GM19240 (cell line): ENCODE results near the gene ATXN10.
"Not testable (repeated sequence)": the region's sequence is repeated elsewhere in the genome, so short reads cannot be mapped to it uniquely, and the experiment has no call there.

Experiments
- DNase-seq: peaks from one replicate; pipeline ENCODE4 v3.0.0; 2011; ENCODE audit warnings: low spot score; ENCODE audit not compliant: insufficient read length

Gene ATXN10

GRCh38 chr22:45642986-45643385 is 28.6 kb upstream of the ATXN10 start:
- no peak for DNase-seq

- no peak for DNase-seq
Observed at GRCh38 chr22:45644714-45645113, 26.9 kb upstream of the ATXN10 start.

- DNase-seq, result no peak
Observed at GRCh38 chr22:45645150-45645525, 26.5 kb upstream of the ATXN10 start.

- DNase-seq, result peak; percentile 58
Observed at GRCh38 chr22:45645526-45646414, 25.9 kb upstream of the ATXN10 start.

- no peak for DNase-seq
Observed at GRCh38 chr22:45647532-45648225, 24.0 kb upstream of the ATXN10 start.

- DNase-seq, result no peak
Observed at GRCh38 chr22:45648301-45649117, 23.1 kb upstream of the ATXN10 start.

GRCh38 chr22:45649809-45650208 is 21.8 kb upstream of the ATXN10 start:
- DNase-seq, result no peak

GRCh38 chr22:45650721-45651120 is 20.9 kb upstream of the ATXN10 start:
- DNase-seq, result no peak

- no peak for DNase-seq
Observed at GRCh38 chr22:45651931-45652528, 19.6 kb upstream of the ATXN10 start.

GRCh38 chr22:45656577-45656976 is 15.1 kb upstream of the ATXN10 start:
- no peak for DNase-seq

- DNase-seq, result no peak
Observed at GRCh38 chr22:45657701-45658100, 13.9 kb upstream of the ATXN10 start.

GRCh38 chr22:45664136-45664646 is 7.4 kb upstream of the ATXN10 start:
- DNase-seq, result no peak

- DNase-seq, result no peak
Observed at GRCh38 chr22:45667486-45667885, 4.1 kb upstream of the ATXN10 start.

GRCh38 chr22:45670363-45670762 is 1.3 kb upstream of the ATXN10 start:
- not testable (repeated sequence) for DNase-seq

- DNase-seq, result no peak
Observed at GRCh38 chr22:45670981-45671782, 452 bp upstream of the ATXN10 start.

- no peak for DNase-seq
Observed at GRCh38 chr22:45672564-45673481, 1.2 kb downstream of the ATXN10 start.

- DNase-seq, result no peak
Observed at GRCh38 chr22:45673482-45674175, 2.0 kb downstream of the ATXN10 start.

- no peak for DNase-seq
Observed at GRCh38 chr22:45676024-45676423, 4.4 kb downstream of the ATXN10 start.

- DNase-seq, result no peak
Observed at GRCh38 chr22:45677063-45677462, 5.4 kb downstream of the ATXN10 start.
